ENCODE measurements around the gene SIPA1L3. TPM values are rescaled to one million over a fixed set of nuclear protein-coding genes. Genes with fewer than 3 reads are reported as not detected.
A peak's percentile ranks its signal among the peaks of the same experiment; 100 is the strongest.

SIPA1L3 gene
- total and polyA plus RNA-seq, 9 of the 15 experiments (the other 6 are each of a cell fraction or from before 2014, with no cell fraction given): 0.01 to 6.1 (median 2.5) TPM

DNA sequence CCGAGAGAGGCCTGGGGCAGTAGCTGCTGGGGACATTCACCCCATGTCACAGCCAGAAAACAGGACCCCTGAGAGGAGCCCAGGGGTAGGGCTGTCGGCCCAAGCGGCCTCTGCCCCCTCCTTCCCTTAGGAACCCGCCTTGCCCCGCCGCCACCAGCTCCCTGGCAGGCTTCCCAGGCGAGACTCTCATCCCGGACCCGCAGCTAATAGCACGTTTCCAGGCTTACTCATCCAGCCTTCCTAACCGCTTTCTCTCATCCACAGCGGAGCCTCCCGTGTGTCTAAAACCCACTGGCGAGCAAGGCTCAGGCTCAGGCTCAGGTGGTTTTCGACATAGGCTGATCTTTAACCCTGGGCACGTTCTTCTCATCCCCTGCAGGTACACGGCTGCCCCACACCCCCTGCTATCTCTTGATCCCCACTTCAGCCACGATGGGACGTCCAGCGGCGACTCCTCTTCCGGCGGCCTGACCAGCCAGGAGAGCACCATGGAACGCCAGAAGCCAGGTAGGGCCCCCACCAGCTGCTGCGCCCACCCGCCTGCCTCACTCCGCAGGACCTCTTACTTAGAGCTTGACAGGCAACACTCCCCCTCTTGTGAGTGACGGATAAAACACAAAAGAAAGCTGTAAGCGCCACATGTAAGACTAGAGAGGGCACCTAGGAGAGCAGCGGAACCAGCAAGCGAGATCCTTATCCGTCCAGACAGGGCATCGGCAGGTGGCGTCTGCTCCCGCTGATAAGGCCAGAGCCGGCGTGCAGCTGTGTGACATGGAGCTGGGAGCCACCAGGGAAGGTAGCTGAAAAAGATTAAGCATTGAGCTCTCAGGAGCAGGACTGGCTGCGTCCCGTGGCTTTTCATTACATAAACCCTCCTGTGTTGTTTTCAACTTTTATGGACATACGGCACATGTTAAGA, 245.7 kb downstream of the SIPA1L3 start (continued):
- TF ChIP-seq ZNF23 (CRISPR knock-in tag; IDR thresholded peaks at IDR 0.05) (0 out of 2 replicates have a peak, but pooled peaks have one; percentile 13), RBM14 (IDR thresholded peaks at IDR 0.05; ENCODE audit: borderline replicate concordance, insufficient read depth, low read depth, low read length) (no peak), HDGF (IDR thresholded peaks at IDR 0.05) (no peak), SIN3B (IDR thresholded peaks at IDR 0.05; ENCODE audit: low read depth) (no peak), CHD4 (IDR thresholded peaks at IDR 0.05; ENCODE audit: insufficient read depth, insufficient replicate concordance, low read depth, low read length, poor library complexity, severe bottlenecking) (peak; percentile 31), BRD9 (IDR thresholded peaks at IDR 0.05; ENCODE audit: low read depth, partially characterized antibody) (no peak), ZNF764 (CRISPR knock-in tag; IDR thresholded peaks at IDR 0.05; ENCODE audit: low read depth) (no peak), CREB1 (IDR thresholded peaks at IDR 0.05) (no peak), CREB1 (CRISPR knock-in tag; IDR thresholded peaks at IDR 0.05) (no peak), ZNF583 (CRISPR knock-in tag; IDR thresholded peaks at IDR 0.05) (peak; percentile 62; the same call in 1 of the 2 replicates), PTBP1 (IDR thresholded peaks at IDR 0.05; ENCODE audit: low read depth, low read length) (no peak), FOXJ3 (CRISPR knock-in tag; IDR thresholded peaks at IDR 0.05) (no peak), RFX7 (CRISPR knock-in tag; IDR thresholded peaks at IDR 0.05) (no peak), MECOM (CRISPR knock-in tag; IDR thresholded peaks at IDR 0.05) (no peak), TBL1XR1 (IDR thresholded peaks at IDR 0.05; ENCODE audit: low read length in 2 of 2) (peak in 1 of 2 experiments; percentile 73; a peak in 1 of 4 replicates), PHF21A (IDR thresholded peaks at IDR 0.05; ENCODE audit: borderline replicate concordance, low read depth) (no peak), MED1 (CRISPR knock-in tag; IDR thresholded peaks at IDR 0.05; ENCODE audit: borderline replicate concordance) (no peak), ZNF444 (CRISPR knock-in tag; IDR thresholded peaks at IDR 0.05) (no peak), LEF1 (IDR thresholded peaks at IDR 0.05) (no peak; the same call in 1 of the 2 replicates), MTA1 (IDR thresholded peaks at IDR 0.05; ENCODE audit: borderline replicate concordance) (peak; percentile 71; the same call in 1 of the 2 replicates), ZNF589 (CRISPR knock-in tag; IDR thresholded peaks at IDR 0.05; ENCODE audit: low read depth) (no peak), MTA2 (IDR thresholded peaks at IDR 0.05; ENCODE audit: low read depth) (peak; percentile 88)
- TF ChIP-seq, protein P1, sequence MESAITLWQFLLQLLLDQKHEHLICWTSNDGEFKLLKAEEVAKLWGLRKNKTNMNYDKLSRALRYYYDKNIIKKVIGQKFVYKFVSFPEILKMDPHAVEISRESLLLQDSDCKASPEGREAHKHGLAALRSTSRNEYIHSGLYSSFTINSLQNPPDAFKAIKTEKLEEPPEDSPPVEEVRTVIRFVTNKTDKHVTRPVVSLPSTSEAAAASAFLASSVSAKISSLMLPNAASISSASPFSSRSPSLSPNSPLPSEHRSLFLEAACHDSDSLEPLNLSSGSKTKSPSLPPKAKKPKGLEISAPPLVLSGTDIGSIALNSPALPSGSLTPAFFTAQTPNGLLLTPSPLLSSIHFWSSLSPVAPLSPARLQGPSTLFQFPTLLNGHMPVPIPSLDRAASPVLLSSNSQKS (CRISPR knock-in tag; IDR thresholded peaks at IDR 0.05): no peak
- TF ChIP-seq, protein P2, sequence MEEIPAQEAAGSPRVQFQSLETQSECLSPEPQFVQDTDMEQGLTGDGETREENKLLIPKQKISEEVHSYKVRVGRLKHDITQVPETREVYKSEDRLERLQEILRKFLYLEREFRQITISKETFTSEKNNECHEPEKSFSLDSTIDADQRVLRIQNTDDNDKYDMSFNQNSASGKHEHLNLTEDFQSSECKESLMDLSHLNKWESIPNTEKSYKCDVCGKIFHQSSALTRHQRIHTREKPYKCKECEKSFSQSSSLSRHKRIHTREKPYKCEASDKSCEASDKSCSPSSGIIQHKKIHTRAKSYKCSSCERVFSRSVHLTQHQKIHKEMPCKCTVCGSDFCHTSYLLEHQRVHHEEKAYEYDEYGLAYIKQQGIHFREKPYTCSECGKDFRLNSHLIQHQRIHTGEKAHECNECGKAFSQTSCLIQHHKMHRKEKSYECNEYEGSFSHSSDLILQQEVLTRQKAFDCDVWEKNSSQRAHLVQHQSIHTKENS (CRISPR knock-in tag; IDR thresholded peaks at IDR 0.05): no peak
- TF ChIP-seq, protein P3, sequence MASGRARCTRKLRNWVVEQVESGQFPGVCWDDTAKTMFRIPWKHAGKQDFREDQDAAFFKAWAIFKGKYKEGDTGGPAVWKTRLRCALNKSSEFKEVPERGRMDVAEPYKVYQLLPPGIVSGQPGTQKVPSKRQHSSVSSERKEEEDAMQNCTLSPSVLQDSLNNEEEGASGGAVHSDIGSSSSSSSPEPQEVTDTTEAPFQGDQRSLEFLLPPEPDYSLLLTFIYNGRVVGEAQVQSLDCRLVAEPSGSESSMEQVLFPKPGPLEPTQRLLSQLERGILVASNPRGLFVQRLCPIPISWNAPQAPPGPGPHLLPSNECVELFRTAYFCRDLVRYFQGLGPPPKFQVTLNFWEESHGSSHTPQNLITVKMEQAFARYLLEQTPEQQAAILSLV (tag; IDR thresholded peaks at IDR 0.05): no peak
- TF ChIP-seq, protein P4, sequence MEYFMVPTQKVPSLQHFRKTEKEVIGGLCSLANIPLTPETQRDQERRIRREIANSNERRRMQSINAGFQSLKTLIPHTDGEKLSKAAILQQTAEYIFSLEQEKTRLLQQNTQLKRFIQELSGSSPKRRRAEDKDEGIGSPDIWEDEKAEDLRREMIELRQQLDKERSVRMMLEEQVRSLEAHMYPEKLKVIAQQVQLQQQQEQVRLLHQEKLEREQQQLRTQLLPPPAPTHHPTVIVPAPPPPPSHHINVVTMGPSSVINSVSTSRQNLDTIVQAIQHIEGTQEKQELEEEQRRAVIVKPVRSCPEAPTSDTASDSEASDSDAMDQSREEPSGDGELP (CRISPR knock-in tag; IDR thresholded peaks at IDR 0.05; ENCODE audit: borderline replicate concordance): peak; percentile 85

All from K562 (cell line).